HG03175 (cell line): ENCODE measurements around the gene FALEC.
A peak's percentile ranks its signal among the peaks of the same experiment; 100 is the strongest.

Source experiments
- ATAC-seq: cut with Tn5 transposase; IDR thresholded peaks from one replicate; pipeline ENCODE4 v1.9.1; 2021; ENCODE audit warnings: mild to moderate bottlenecking, moderate library complexity; ENCODE audit not compliant: unreplicated experiment

The FALEC gene

GRCh38 chr1:150544204-150544603 lies 28.7 kb downstream of the FALEC start:
- ATAC-seq, result no peak

- ATAC-seq, result no peak
Measured at GRCh38 chr1:150545486-150546032, 30.0 kb downstream of the FALEC start.

GRCh38 chr1:150546294-150546937 lies 30.9 kb downstream of the FALEC start:
- ATAC-seq, result no peak

DNA sequence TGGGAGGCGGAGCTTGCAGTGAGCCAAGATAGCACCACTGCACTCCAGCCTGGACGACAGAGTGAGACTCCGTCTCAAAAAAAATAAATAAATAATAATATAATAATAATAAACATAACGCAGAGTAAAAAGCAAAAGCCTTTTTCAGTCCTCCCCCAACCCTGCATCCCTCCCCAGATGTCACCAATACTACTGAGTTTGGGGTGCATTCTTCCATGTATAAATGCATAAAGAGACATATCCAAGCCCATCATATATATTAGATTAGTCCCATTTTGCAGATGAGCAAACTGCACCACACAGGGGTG lies 32.7 kb downstream of the FALEC start:
- ATAC-seq, result no peak

- ATAC-seq, result peak; percentile 57
Measured at GRCh38 chr1:150548632-150549495, 33.3 kb downstream of the FALEC start, which contains the start of gene ADAMTSL4. ADAMTSL4 (plus strand) TSS chr1:150549408; CDS start chr1:150552289, 2,881 bp downstream.

GRCh38 chr1:150549496-150550221 lies 34.1 kb downstream of the FALEC start:
- no peak for ATAC-seq

DNA sequence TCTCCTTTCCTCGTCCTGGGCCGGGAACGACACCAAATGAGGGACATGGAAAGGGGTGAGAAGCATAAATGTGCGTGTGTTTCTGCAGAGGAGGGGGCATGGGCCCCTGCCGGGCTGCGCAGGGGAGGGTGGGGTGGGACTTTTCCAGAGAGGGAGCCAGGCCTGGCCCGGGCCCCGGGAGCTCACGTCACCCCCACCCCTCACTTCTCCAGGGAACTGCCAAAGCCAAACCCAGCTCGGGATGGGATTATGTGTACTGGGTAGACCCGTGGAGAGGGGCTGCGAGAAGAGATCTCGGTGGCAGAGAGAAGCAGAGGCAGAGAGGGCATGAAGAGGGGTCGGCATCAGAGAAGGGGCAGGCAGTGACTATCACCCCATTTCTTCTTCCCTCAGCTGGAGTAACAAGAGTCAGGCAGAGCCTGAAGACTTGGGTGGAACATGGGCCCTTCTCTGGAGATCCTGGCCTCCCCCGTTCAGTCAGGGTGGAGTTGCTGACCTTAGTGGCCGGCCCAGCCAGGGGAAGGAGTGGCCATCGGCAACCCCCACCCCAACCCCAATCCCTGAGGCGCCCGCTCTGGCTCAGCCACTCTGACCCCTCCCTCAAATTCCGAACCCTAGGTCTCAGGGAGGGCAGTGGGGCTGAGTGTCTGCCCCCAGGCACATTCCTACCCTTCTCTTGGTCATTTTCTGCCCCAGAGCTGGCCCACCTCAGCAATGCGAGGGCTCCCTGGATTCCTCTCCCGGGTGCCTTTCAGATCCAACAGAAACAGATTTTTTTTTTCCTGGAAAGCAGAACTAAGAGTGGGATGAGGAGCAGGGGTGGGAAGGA lies 34.9 kb downstream of the FALEC start:
- ATAC-seq, result no peak

DNA sequence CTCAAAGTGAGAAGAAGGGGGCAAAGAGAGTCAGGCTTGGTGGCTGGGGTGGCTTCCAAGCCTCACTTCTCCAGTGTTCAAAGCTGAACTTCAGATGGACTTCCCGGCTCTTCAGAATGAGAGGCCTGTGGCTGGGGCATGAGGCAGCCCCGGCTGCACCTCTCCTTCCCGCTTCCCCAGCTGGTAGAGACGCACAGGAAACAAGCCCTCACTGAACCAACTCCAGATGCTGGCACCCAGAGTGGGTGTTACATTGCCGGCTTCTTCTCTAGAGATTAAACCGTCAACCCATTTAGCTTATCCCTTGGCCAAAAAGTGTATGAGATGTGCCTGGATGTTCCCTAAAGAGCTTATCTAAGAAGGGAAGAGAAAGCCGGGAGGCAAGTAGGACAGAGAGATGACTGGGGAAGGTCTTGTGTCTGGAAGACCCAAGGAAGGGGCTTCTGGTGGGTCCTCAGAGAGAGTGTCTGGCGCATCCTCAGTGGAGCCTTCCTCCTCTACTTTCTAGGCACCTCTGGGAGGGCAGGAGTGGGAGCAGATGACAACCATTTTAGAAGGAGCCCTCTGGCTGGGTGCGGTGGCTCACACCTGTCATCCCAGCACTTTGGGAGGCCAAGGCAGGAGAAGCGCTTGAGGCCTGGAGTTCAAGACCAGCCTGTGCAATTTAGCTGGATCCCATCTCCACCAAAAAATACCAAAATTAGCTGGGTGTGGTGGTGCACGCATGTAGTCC lies 35.7 kb downstream of the FALEC start:
- no peak for ATAC-seq

DNA sequence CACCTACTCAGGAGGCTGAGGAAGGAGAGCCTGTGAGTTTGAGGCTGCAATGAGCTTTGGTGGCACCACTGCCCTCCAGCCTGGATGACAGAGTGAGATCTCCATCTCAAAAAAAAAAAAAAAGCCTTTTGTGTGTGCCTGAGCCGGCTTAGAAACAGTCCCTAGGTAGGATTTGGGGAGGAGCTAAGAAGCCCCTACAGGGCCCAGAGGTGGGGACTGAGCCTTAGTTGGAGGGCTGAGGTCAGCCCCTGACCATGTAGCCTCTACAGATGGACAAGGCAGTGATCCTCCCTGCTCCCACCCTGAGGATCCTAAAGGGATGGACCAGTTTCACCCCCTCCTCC lies 36.2 kb downstream of the FALEC start:
- ATAC-seq, result no peak

DNA sequence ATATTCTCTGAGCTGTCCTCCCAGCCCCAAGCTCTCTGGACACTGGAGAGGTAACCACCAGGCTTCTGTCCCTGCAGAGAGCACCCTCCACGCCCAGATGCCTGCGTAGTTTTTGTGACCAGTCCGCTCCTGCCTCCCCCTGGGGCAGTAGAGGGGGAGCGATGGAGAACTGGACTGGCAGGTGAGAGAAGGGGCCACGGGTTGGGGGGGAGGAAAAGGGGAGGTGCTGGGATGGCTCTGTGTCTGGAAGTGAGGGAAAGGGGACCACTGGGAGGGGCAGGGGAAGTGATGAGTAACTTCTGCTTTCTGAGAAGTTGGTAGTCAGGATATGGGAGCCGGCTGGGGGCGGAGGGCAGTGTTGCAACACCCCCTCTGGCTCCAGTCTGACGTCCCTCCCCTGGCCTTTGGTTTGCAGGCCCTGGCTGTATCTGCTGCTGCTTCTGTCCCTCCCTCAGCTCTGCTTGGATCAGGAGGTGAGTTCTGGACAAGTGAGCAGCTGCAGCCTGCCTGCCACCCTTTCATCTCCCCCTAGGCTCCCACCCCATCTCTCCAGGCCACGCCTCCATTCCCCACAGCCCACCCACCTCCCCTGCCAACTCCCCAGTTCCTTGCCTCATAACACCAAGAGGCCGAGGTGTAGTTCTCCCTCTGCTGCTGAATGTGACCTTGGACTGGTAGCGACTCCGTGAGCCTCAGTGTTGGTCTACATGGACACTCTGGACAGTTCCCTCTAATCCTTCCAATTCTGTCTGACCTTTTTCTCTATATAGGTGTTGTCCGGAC lies 36.8 kb downstream of the FALEC start:
- ATAC-seq, result no peak

DNA sequence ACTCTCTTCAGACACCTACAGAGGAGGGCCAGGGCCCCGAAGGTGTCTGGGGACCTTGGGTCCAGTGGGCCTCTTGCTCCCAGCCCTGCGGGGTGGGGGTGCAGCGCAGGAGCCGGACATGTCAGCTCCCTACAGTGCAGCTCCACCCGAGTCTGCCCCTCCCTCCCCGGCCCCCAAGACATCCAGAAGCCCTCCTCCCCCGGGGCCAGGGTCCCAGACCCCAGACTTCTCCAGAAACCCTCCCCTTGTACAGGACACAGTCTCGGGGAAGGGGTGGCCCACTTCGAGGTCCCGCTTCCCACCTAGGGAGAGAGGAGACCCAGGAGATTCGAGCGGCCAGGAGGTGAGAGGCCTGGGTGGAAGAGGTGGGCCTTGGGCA lies 37.3 kb downstream of the FALEC start:
- no peak for ATAC-seq

GRCh38 chr1:150553392-150554085 lies 38.0 kb downstream of the FALEC start:
- no peak for ATAC-seq

DNA sequence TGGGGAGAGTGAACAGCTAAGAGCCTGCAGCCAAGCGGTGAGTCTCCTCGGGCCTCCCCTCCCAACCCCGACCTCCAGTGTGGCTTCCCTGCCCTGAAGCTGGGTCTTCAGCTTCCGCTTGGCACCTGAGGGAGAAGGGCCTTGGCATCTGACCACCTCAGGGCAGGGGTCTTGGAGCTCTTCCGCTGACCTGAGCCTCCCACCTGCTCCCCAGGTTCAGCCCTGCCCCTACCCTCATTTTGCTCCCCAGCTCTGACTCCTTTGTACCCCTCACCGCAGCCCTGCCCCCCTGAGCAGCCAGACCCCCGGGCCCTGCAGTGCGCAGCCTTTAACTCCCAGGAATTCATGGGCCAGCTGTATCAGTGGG lies 38.5 kb downstream of the FALEC start:
- ATAC-seq, result no peak

GRCh38 chr1:150555198-150555970 lies 39.8 kb downstream of the FALEC start:
- no peak for ATAC-seq

- ATAC-seq, result no peak
Measured at GRCh38 chr1:150555971-150556865, 40.7 kb downstream of the FALEC start.

DNA sequence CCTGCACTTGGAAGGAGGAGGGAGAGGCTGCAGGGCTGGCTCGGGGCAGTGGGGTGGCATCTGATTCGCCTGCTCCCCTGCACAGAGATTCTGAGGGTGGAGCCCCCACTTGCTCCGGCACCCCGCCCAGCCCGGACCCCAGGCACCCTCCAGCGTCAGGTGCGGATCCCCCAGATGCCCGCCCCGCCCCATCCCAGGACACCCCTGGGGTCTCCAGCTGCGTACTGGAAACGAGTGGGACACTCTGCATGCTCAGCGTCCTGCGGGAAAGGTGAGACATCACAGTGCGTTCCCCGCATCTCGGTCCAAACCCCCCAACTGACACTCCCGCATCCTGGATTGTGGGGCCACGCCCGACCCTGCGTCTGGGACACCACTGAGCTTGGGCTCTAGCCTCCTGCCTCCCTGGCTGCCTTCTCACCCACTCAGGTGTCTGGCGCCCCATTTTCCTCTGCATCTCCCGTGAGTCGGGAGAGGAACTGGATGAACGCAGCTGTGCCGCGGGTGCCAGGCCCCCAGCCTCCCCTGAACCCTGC lies 41.6 kb downstream of the FALEC start:
- ATAC-seq, result no peak

- ATAC-seq, result no peak
Measured at GRCh38 chr1:150557813-150558212, 42.3 kb downstream of the FALEC start.
